Small intestine (tissue), 7 donors: Measurements from ENCODE around the gene SYTL2. TPM values are rescaled to one million over a fixed set of nuclear protein-coding genes. Genes with fewer than 3 reads are reported as not detected.
A peak's percentile ranks its signal among the peaks of the same experiment; 100 is the strongest.

Experiments used
- DNase-seq, 2 donors: peaks; one replicate each; pipeline versions ENCODE4 v3.0.0 to v3.0.0-alpha.2; 2013
- FAIRE-seq: peaks from 2 replicates; lab custom pipeline; 2012; peaks lifted over from hg19 to GRCh38; lab: Jason Lieb, UNC
- H3K27ac ChIP-seq, 3 donors: one replicate each; pipeline ENCODE4 v1.5.1; 2013; ENCODE audit warnings: low read length in 2 of 3, mild to moderate bottlenecking in 2 of 3, control low read depth in 1 of 3, inconsistent platforms in 1 of 3, low read depth in 1 of 3, moderate library complexity in 1 of 3
- H3K27me3 ChIP-seq, 3 donors: one replicate each; pipeline ENCODE4 v1.6.1; 2013; ENCODE audit warnings: low read length in 3 of 3, inconsistent platforms in 1 of 3; ENCODE audit not compliant: control insufficient read depth in 3 of 3, insufficient read depth in 3 of 3
- H3K36me3 ChIP-seq, 3 donors: one replicate each; pipeline ENCODE4 v1.6.1; 2013; ENCODE audit warnings: low read length in 3 of 3, inconsistent platforms in 1 of 3, low read depth in 1 of 3, mild to moderate bottlenecking in 1 of 3, moderate library complexity in 1 of 3; ENCODE audit not compliant: control insufficient read depth in 3 of 3, insufficient read depth in 2 of 3
- H3K4me1 ChIP-seq, 3 donors: one replicate each; pipeline ENCODE4 v1.6.1; 2013; ENCODE audit warnings: low read length in 2 of 3, inconsistent platforms in 1 of 3, low read depth in 1 of 3, mild to moderate bottlenecking in 1 of 3, moderate library complexity in 1 of 3; ENCODE audit not compliant: control insufficient read depth in 3 of 3, insufficient read depth in 2 of 3
- H3K4me3 ChIP-seq, 3 donors: one replicate each; pipeline ENCODE4 v1.5.1; 2013; ENCODE audit warnings: low read length in 3 of 3, control low read depth in 1 of 3, inconsistent platforms in 1 of 3, low read depth in 1 of 3, mild to moderate bottlenecking in 1 of 3, moderate library complexity in 1 of 3
- H3K9me3 ChIP-seq, 2 donors: one replicate each; pipeline ENCODE4 v1.6.1; 2013; ENCODE audit warnings: low read depth in 1 of 2, low read length in 1 of 2; ENCODE audit not compliant: control insufficient read depth in 2 of 2, insufficient read depth in 1 of 2
- WGBS, 3 donors: extraction: QIAGEN DNeasy Blood & Tissue Kit; methylation state at CpG; one replicate each; pipeline ENCODE4 v1.1.7; 2013; 5-methylcytosine and 5-hydroxymethylcytosine counted together
- polyA plus RNA-seq, 4 donors: library from polyadenylated mRNA; stranded (reverse) in 3 of 4; unstranded in 1 of 4; fragments of 200-250 nt in 3 of 4; fragments of 120-200 nt in 1 of 4; gene quantifications; one replicate each; pipeline versions ENCODE4 v1.2.1 to v1.2.3, GENCODE V29; 2013
- donor health status: healthy with polysubstance abuse.
- donor health status: control.
- donor health status: control.
- donor health status: Bipolar disorder and iron deficiency.
- donor health status: healthy.

SYTL2 gene
- polyA plus RNA-seq, 4 donors = 12.9 to 60.1 (median 16.0) TPM

DNA sequence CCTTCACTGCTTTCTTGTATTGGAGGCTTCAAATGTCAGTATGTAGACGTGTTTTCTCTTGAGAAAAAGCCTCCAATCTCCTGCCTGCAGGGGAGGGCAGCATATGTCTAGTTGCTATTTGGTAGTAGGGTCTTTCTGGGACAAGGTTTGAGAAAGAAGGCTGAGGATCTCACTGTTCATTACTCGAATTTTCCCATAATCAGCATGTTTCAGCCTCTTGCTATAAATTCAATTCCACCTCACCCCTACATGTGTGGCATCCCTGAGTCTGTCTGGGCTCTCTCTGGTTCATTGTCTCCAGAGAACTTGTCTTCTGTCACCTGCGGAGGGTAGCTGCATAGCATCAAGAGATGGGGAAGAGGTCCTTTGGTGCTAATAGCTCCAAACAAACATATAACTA lies 24.8 kb upstream of the SYTL2 start:
- DNase-seq (no peak), FAIRE-seq (no peak)
- no peaks in the 10 kb centered on the region for H3K27me3 ChIP-seq
- no peaks in the 10 kb centered on the region for H3K36me3 ChIP-seq
- H3K27ac ChIP-seq = no peak overlapping the region
- H3K9me3 ChIP-seq = peaks cover 0 to 6% of the 10 kb centered on the region in 2 donors
- WGBS, 3 donors = 75 to 87% (median 81%) methylated on average over 3 of the region's 3 CpGs
- H3K4me1 ChIP-seq = peaks cover 0 to 2% (median 0%) of the 10 kb centered on the region in 3 donors
- no peak overlapping the region for H3K4me3 ChIP-seq

DNA sequence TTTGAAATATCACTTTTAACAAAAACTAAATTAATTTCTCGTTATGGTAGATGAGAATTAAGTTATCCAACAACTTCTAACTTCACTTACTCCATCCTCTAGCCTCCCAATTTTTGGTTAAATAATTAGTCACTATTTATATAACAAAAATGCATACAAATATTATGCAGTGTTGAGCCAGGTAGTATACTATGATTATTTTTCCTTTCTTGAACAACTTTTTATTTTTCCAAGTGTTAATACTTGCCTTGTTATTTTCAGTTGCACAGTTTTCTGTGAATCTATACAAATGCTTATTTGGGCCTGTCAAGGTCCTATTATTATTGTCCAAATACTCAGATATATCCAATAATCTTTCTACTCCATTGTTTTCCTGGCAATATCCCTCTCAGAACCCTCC lies 24.3 kb upstream of the SYTL2 start:
- WGBS, 3 donors = 81 to 97% (median 90%) methylated on average over 1 of the region's 1 CpG
- no peak overlapping the region for H3K4me3 ChIP-seq

DNA sequence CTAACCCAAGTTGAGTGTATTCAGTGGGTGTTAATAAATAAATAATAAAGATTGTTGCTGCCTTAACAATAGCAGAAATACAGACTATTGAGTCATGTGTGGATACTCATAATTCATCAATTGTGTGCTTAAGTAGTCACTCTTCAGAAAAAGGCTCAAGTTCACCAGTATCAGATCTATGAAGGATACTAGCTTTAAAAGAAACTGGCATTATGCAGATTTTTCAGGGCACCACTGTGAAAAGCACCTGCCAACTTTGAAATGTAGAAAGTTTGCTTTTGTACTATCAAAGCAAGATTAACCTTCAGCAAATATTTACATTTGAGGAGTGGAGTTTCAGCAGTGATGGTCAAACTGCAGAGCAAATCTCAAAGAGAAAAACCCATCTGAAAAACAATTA lies 20.1 kb upstream of the SYTL2 start:
- H3K9me3 ChIP-seq = peaks cover 0 to 6% of the 10 kb centered on the region in 2 donors
- DNase-seq (peak in 1 of 2 donors; percentile 31), FAIRE-seq (no peak)
- H3K36me3 ChIP-seq = no peaks in the 10 kb centered on the region
- H3K27ac ChIP-seq = no peak overlapping the region
- H3K4me3 ChIP-seq = no peak overlapping the region
- H3K27me3 ChIP-seq = no peaks in the 10 kb centered on the region
- H3K4me1 ChIP-seq = peaks cover 9 to 22% (median 10%) of the 10 kb centered on the region in 3 donors

More for the DNA sequence above, 24.3 kb upstream of the SYTL2 start:
- H3K4me1 ChIP-seq = peaks cover 0 to 2% (median 0%) of the 10 kb centered on the region in 3 donors
- DNase-seq (no peak), FAIRE-seq (no peak)
- H3K27me3 ChIP-seq = no peaks in the 10 kb centered on the region
- peaks cover 0 to 6% of the 10 kb centered on the region in 2 donors for H3K9me3 ChIP-seq
- no peaks in the 10 kb centered on the region for H3K36me3 ChIP-seq
- H3K27ac ChIP-seq = no peak overlapping the region

DNA sequence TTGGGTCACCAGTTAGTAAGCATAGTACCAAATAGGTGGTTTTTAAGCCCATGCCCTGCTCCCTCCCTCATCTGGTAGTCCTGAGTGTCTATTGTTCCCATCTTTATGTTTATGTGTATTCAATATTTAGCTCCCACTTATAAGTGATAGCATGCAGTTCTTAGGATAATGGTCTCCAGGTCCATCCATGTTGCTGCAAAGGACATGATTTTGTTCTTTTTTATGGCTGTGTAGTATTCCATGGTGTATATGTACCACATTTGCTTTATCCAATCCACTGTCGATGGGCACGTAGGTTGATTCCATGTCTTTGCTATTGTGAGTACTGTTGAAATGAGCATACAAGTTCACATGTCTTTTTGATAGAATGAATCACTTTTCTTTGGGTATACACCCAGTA lies 18.2 kb upstream of the SYTL2 start:
- Histone ChIP-seq H3K36me3 (no peaks in the 10 kb centered on the region), H3K4me3 (no peak overlapping the region), H3K9me3 (no peaks in the 10 kb centered on the region), H3K4me1 (peaks cover 9 to 24% (median 10%) of the 10 kb centered on the region in 3 donors), H3K27ac (no peak overlapping the region), H3K27me3 (no peaks in the 10 kb centered on the region)
- no peak for DNase-seq
- 97 to 98% (median 97%) methylated on average over 2 of the region's 2 CpGs for WGBS, 3 donors
- no peak for FAIRE-seq

DNA sequence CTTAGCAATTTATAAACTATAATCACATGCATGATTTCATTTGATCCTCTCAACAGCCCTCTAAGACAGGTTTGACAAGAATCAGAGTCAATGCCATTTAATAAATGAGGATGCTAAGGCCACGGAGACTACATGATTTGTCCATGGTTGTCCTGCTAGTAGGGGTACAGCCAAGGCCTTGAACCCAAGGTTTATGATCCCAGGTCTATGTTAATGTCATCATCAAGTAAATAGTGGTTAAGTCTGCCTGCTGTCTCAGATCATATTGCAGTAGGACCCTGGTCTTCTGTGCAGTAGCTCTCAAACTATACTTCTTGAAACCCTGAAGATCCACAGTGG lies 17.7 kb upstream of the SYTL2 start:
- no peak overlapping the region for H3K27ac ChIP-seq
- peaks cover 9 to 24% (median 10%) of the 10 kb centered on the region in 3 donors for H3K4me1 ChIP-seq
- no peaks in the 10 kb centered on the region for H3K9me3 ChIP-seq
- DNase-seq (peak in 1 of 2 donors; percentile 19), FAIRE-seq (no peak)
- no peaks in the 10 kb centered on the region for H3K27me3 ChIP-seq
- no peak overlapping the region for H3K4me3 ChIP-seq
- 32 to 57% (median 54%) methylated on average over 1 of the region's 1 CpG for WGBS, 3 donors
- no peaks in the 10 kb centered on the region for H3K36me3 ChIP-seq

DNA sequence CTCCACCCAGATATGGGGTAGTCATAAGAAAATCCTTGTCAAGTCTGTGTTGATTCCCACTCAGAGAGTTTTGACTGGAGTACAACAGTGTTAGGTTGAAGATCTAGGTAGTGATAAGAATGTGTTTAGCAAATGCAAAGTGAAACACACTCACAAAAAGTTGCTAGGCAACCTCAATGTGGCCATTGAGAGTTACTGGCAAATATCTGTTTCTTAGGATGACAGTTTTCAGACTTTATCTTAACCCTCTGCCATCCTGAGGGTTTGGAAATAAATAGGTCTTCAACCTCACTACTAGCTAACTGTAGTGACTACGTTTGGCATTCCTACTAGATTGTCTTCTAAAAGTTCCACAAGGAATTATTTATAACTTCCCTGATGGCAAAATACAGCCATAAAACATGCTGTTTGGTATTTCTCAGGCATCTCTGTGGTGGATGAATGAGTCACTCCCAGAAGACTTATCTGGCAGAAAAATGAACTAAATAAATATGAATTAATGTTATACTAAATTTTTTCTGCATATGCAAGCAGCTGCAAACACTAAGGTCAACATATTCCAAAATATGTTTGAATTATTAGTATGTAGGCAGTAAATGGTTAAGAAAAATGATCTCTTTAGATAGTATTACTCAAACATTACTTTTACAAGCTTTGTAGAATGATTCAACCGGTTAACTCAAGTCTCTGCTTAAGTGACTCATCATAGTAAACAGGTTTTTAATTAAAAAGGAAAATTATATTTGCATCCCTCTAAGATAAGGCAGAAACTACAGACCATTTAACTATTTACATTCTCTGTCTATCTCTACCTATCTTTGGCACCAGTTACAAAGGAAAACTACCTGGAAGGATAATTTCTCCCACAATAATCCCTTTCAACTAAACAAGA lies 17.1 kb upstream of the SYTL2 start:
- FAIRE-seq = no peak
- Histone ChIP-seq H3K36me3 (no peaks in the 10 kb centered on the region), H3K27me3 (no peaks in the 10 kb centered on the region), H3K9me3 (no peaks in the 10 kb centered on the region), H3K27ac (peak overlapping the region in 2 of 3 donors; percentile 21 to 60), H3K4me3 (no peak overlapping the region), H3K4me1 (peaks cover 9 to 21% (median 10%) of the 10 kb centered on the region in 3 donors)
- DNase-seq = peak; percentile 44 to 49
- 8 to 23% (median 9%) methylated on average over 2 of the region's 2 CpGs for WGBS, 3 donors

DNA sequence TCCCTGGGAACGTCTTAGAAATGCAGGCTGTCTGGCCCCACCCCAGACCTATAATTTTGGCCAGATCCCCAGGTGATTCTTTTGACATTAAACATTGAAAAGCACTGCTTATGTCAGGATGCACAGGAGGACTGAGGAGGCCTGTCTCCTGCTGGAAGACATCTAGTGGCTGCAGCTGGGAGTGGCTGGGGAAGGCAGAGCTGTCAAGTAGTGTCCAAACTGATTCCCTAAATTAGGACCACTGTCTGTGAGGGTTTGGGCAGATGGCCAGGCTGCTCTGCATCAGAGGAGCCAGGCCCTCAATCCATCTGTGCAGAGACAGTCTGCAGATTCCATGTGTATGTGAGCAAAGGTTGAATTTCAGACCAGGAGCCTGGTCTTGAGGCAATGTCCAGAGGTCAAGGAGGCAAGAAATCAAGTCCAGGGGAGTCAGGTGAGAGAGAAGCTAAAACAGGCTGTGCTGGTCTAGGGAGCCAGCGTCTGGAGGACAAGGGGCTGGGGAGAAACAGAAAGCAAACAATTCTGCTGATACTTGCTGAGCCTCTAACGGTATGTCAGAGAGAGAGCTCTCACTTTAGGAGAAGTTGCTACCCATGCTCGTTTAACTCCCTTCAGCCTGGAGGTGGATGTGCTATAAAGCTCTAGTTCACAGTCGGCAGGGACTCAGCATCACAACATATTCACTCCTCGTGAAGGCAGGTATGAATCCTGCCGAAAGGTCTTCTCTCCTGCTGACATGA lies 15.3 kb upstream of the SYTL2 start:
- WGBS, 3 donors = 43 to 55% (median 46%) methylated on average over 7 of the region's 7 CpGs
- peaks cover 9 to 21% (median 10%) of the 10 kb centered on the region in 3 donors for H3K4me1 ChIP-seq
- H3K4me3 ChIP-seq = no peak overlapping the region
- peak overlapping the region in 2 of 3 donors; percentile 57 to 60 for H3K27ac ChIP-seq
- no peak for FAIRE-seq
- no peaks in the 10 kb centered on the region for H3K27me3 ChIP-seq
- no peaks in the 10 kb centered on the region for H3K9me3 ChIP-seq
- H3K36me3 ChIP-seq = no peaks in the 10 kb centered on the region
- peak; percentile 69 to 70 for DNase-seq

DNA sequence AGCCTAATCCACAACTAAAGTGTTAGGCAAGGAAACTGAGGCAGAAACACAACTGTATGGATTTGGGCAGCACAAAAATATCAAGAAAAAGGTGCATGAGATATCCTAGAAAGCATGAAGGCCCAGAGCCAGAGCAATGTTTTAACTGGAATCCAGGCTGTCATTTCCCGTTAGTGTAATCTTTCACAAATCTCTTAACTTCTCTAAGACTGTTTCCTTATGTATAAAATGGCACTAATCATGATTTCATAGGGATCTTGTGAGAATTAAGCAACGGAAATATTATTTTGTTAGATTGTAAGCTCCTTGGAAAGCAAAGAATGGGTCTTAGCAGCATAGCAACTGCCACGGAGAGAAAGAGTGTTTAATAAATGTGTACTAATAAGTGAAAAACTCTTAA lies 14.7 kb upstream of the SYTL2 start:
- FAIRE-seq = no peak
- Histone ChIP-seq H3K4me1 (peaks cover 9 to 21% (median 10%) of the 10 kb centered on the region in 3 donors), H3K4me3 (no peak overlapping the region), H3K36me3 (no peaks in the 10 kb centered on the region), H3K9me3 (no peaks in the 10 kb centered on the region), H3K27me3 (no peaks in the 10 kb centered on the region), H3K27ac (no peak overlapping the region)
- WGBS, 3 donors = 69 to 80% (median 70%) methylated on average over 3 of the region's 3 CpGs
- DNase-seq = no peak
